GM12891 (cell line): ENCODE results near the gene RPF1. TPM values are rescaled to one million over a fixed set of nuclear protein-coding genes. Genes with fewer than 3 reads are reported as not detected.
"Not testable (repeated sequence)": the region's sequence is repeated elsewhere in the genome, so short reads cannot be mapped to it uniquely, and the experiment has no call there.

Experiments
- DNase-seq: peaks from one replicate; pipeline ENCODE4 v3.0.0; 2011; ENCODE audit warnings: low spot score; ENCODE audit not compliant: insufficient read length
- FAIRE-seq: peaks from 2 replicates; lab custom pipeline; 2011; peaks lifted over from hg19 to GRCh38; lab: Jason Lieb, UNC
- PAX5 ChIP-seq: IDR thresholded peaks from 2 replicates; pipeline ENCODE4 v1.6.1; 2011; ENCODE audit warnings: low read length, moderate library complexity, mild to moderate bottlenecking; ENCODE audit not compliant: insufficient read depth, severe bottlenecking
- POLR2A ChIP-seq: IDR thresholded peaks from 2 replicates; pipeline ENCODE4 v1.6.1; 2011; ENCODE audit warnings: low read depth, low read length, control low read depth
- POLR2AphosphoS5 ChIP-seq: IDR thresholded peaks from 2 replicates; pipeline ENCODE4 v1.6.1; 2011; ENCODE audit warnings: low read depth, low read length, control low read depth
- POU2F2 ChIP-seq: IDR thresholded peaks from 2 replicates; pipeline ENCODE4 v1.6.1; 2011; ENCODE audit warnings: low read depth, mild to moderate bottlenecking, control low read depth, low read length, moderate library complexity
- SPI1 ChIP-seq: IDR thresholded peaks from 2 replicates; pipeline ENCODE4 v1.6.1; 2011; ENCODE audit warnings: low read depth, low read length, control low read depth
- TAF1 ChIP-seq: IDR thresholded peaks from 2 replicates; pipeline ENCODE4 v1.6.1; 2011; ENCODE audit warnings: low read depth, low read length, control low read depth
- polyA plus RNA-seq: library from polyadenylated mRNA; unstranded; fragments of >200 nt; gene quantifications from one replicate; pipeline ENCODE4 v1.2.1, GENCODE V29; 2012; ENCODE audit warnings: low read depth, missing spikeins, inconsistent platforms; ENCODE audit not compliant: missing spikeins

The RPF1 gene, protein sequence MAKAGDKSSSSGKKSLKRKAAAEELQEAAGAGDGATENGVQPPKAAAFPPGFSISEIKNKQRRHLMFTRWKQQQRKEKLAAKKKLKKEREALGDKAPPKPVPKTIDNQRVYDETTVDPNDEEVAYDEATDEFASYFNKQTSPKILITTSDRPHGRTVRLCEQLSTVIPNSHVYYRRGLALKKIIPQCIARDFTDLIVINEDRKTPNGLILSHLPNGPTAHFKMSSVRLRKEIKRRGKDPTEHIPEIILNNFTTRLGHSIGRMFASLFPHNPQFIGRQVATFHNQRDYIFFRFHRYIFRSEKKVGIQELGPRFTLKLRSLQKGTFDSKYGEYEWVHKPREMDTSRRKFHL
- polyA plus RNA-seq = 34.3 TPM

DNA sequence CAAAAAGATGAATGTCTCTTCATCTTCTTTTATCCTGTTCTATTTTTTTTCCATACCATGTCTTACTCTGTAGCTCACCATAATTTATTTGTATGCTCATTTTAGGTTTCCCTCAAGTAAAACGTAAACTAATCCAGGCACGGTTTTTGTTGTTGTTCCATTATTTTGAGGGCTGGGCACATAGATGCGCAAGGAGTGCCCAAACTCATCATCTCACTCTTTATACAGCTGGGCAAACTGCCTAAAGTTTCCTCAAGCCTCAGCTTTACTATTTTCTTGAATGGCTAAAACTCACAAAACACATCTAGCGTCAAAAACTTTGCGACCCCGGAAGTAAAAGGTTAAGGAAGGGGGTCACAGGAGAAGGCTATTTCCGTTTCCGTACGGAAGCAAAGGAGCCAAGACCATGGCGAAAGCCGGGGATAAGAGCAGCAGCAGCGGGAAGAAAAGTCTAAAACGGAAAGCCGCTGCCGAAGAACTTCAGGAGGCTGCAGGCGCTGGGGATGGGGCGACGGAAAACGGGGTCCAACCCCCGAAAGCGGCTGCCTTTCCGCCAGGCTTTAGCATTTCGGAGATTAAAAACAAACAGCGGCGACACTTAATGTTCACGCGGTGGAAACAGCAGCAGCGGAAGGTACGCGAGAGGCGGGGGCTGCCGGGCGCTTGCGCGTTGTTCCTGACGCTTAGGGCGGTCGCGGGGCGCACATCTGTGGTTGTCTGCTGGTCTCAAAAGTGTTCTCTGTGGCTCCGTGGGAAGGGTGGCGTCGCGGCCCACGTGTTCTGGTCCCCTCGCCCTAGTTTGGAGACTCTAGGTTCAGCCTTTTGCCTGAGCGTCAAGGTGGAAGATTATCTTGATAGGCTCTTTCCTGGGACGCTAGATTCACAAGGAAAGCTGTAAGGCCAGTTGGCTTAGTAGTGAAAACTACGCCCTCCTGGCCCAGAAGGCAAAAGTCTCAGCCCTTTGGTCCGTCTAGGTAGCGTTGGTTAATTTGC lies at the start of gene RPF1:
Gene RPF1, plus strand, starts transcription at position 391 of the 993 bp plus-strand sequence. Its CDS starts 16 bp downstream, at position 407.
- FAIRE-seq (peak; percentile 92), DNase-seq (peak; percentile 43)
- TF ChIP-seq PAX5 (no peak), POU2F2 (peak; percentile 67; the same call in 1 of the 2 replicates), POLR2AphosphoS5 (peak; percentile 89), POLR2A (peak; percentile 88), SPI1 (no peak), TAF1 (peak; percentile 90)

DNA sequence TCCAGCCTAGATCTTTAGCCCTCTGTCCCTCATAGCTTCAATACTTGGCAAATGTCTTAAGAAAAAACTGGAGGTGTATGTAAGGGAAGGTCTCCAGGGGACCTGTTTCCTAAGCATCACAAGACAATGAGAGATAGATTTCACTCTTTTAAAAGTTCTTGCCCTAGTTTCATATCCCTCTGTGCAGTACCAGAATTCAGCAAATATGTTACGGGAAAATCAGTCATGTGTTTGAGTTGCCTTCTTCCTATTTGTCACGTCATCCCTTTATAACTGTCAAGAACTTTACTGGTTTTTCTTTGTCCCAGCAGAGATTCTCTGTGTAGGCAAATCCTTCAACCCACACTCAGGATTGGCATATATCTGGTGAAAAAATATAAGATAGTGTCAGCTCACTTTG lies 48.5 kb upstream of the RPF1 start:
- no peak for FAIRE-seq
- no peak for TF ChIP-seq POLR2AphosphoS5
- no peak for TF ChIP-seq PAX5
- no peak for TF ChIP-seq SPI1
- no peak for TF ChIP-seq POU2F2
- TF ChIP-seq TAF1 = no peak
- no peak for TF ChIP-seq POLR2A
- DNase-seq = no peak

DNA sequence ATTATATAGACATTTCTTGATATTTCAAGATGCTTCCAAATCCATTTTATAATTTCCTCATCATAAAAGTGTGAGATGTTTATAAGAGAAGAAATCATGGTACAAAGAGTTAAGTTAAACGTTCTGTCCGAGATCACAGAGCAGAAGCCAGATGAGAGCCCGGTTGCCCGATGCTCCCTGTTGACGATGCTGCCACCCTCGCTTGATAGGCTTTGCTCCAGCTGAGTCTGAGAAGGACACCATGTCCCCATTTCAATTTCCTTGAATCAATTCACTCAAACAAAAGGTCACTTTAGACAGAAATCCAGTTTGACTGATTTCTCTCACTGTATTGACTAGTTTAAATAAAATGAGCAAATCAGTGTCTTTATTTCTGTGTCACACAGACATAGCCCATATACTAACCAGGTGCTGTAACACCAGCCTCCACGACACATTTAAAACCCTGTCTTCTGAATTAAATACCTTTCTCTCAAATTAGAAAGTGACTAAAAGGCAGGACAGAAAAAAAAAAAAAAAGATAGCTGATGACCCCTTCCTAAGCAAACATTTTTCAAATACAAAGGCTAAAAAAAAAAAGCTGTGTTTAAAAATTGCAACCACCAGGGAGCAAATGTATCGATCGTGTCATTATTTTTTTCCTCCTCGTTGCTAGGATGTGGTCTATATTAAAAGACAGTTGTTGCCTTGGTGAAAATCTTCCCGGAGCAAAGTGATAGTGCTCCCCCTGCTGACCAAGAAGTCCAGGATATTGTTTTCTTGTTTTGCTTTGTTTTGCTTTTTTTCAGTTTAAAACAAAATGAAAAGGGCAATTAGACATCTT lies 45.6 kb upstream of the RPF1 start:
- DNase-seq (peak; percentile 9), FAIRE-seq (peak; percentile 60)
- TF ChIP-seq POLR2AphosphoS5 (no peak), POU2F2 (no peak), PAX5 (no peak), SPI1 (no peak), TAF1 (no peak), POLR2A (no peak)

DNA sequence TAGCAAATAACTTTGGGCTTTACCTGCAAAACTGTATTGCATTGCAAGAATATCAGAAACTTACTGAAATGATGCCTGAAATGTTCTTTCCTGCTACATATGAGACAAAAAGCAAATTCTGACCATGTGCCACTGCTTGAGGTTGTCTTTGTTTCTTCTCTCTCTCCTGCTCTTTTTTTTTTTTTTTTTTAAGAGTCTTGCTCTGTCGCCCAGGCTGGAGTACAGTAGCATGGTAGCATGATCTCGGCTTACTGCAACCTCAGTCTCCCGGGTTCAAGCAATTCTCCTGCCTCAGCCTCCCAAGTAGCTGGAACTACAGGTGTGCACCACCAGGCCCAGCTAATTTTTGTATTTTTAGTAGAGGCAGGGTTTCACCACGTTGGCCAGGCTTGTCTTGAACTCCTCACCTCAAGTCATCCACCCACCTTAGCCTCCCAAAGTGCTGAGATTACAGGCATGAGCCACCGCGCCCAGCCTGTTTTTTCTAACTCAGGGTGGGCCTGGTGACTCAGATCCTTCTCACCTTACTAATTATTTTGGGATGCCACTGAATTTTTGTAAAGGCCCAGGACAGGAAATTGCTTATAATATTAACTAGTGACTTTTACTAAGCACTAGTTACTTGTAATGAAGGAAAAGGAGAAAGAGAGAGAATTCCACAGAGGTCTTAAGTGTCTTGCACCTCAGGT lies 44.8 kb upstream of the RPF1 start:
- DNase-seq (no peak), FAIRE-seq (no peak)
- TF ChIP-seq POLR2A (no peak), PAX5 (no peak), POLR2AphosphoS5 (no peak), SPI1 (no peak), TAF1 (no peak), POU2F2 (no peak)

DNA sequence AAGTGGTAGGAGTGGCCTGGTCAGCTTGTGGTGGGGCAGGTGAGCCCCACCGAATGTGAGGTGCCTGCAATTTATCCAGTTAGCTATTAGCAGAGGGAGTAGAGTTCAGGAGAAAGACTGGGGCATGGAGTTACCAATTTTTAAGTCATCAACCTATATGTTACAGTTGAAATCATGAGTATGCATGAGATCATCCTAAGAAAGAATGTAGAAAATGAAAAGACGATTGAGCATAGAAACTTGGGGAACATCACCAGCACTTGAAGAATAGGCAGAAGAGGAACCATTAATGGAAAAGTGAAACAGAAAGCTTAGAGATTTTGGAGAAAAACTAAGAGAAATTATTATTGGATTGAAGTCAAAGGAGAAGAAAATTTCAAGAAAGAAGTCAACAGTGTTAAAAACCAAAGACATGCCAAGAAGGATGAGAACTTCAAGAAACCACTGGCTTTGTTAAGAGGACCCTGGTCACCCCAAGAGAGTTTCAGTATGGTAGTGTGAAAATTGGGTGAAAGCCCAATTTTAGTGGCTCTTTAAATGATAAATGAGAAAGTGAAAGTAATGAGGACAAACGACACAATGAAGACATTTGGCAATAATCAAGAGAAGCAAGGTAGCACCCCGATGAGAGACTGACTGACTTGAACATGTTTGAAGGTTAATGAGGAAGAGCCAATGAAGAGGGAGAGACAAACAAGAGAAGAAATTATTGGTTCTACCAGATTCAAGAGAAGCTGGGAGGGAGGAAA lies 44.1 kb upstream of the RPF1 start:
- DNase-seq = no peak
- TF ChIP-seq POU2F2 (no peak), POLR2AphosphoS5 (no peak), PAX5 (no peak), TAF1 (no peak), POLR2A (no peak), SPI1 (no peak)
- no peak for FAIRE-seq

DNA sequence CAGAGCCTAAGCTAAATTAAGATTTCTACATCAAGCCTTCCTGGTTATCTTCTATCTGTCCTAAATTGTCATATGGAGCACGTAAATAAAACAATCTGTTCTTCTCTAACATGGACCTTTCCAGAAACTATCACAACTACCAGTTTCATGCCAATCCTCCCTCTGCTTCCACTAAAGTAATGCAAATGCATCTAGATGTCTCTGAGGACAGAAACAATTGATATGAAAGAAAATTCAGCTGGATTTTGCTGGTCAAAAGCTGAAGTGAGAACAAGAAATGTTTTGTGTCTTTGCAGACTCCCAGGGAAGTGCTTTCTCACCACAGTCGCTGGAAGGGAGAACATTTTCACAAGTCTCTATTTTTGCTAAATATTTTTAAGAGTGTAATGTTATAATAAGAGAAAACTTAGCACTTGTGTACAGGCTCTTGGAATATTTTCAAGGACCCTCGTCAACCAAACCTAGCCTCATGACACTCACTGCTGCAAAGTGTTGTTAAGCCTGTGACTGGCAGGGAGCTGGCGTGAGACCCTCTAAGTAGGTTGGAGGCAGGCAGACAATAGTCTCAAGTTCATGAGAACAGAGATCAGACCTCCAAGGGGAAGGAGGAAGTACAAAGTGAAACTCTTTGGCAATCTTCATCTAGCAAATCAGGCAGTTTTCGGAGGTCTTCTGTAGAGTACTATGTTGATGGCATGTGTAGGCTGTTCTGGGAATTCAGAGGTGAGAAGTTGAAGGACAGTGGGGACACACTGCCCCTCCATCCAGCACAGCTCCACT lies 42.0 kb upstream of the RPF1 start:
- TF ChIP-seq POU2F2 (no peak), POLR2AphosphoS5 (no peak), SPI1 (0 out of 2 replicates have a peak, but pooled peaks have one; percentile 11), TAF1 (no peak), PAX5 (no peak), POLR2A (no peak)
- FAIRE-seq = peak; percentile 79

DNA sequence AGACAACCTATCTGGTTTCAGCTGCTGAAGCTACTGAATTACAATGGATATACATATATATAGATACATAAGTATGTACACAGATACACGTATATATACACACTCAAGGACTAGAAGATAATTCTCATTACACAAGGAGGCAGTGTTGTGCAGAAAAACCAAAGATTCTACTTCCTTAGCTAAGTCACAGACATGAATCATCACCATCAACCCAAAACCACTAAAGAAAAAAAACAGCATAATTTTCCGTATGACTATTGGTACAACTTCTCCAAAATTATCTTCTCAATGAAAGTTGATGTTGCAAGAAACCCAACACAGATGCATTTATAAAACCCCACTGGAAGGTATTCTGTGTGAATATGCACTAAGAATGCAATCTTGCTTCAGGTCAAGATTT lies 36.8 kb upstream of the RPF1 start:
- TF ChIP-seq POLR2A (no peak), SPI1 (peak; percentile 11; the same call in 1 of the 2 replicates)
- peak; percentile 15 for DNase-seq

More for the DNA sequence above, 42.0 kb upstream of the RPF1 start:
- no peak for DNase-seq

DNA sequence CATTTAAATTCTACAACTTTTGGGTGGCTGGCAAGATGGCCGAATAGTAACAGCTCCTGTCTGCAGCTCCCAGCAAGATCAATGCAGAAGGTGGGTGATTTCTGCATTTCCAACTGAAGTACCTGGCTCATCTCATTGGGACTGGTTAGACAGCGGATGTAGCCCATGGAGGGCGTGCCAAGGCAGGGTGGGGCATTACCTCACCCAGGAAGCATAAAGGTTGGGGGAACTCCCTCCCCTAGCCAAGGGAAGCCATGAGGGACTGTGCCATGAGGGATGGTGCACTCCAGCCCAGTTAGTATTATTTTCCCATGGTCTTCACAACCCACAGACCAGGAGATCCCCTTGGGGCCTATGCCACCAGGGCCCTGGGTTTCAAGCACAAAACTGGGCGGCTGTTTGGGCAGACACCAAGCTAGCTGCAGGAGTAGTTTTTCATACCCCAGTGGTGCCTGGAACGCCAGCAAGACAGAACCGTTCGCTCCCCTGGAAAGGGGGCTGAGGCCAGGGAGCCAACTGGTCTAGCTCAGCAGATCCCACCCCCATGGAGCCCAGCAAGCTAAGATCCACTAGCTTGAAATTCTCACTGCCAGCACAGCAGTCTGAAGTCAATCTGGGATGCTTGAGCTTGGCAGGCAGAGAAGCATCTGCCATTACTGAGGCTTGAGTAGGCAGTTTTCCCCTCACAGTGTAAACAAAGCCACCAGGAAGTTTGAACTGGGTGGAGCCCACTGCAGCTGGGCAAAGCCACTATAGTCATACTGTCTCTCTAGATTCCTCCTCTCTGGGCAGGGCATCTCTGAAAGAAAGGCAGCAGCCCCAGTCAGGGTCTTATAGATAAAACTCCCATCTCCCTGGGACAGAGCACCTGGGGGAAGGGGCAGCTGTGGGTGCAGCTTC lies 36.1 kb upstream of the RPF1 start:
- DNase-seq, FAIRE-seq: not testable (repeated sequence)

More for the DNA sequence above, 36.8 kb upstream of the RPF1 start:
- peak; percentile 91 for FAIRE-seq

DNA sequence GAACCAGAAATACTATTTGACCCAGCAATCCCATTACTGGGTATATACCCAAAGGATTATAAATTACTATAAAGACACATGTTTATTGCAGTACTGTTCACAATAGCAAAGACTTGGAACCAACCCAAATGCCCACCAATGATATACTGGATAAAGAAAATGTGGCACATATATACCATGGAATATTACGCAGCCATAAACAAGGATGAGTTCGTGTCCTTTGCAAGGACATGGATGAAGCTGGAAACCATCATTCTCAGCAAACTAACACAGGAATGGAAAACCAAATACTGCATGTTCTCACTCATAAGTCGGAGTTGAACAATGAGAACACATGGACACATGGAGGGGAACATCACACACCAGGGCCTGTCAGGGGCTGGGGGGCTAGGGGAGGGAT lies 30.4 kb upstream of the RPF1 start:
- FAIRE-seq, DNase-seq: not testable (repeated sequence)
